HG03469 (cell line): ENCODE measurements around the gene STRA6.

Source experiments
- ATAC-seq: cut with Tn5 transposase; IDR thresholded peaks from one replicate; pipeline ENCODE4 v1.9.1; 2021; ENCODE audit warnings: mild to moderate bottlenecking, moderate library complexity, moderate number of reproducible peaks; ENCODE audit not compliant: unreplicated experiment

Gene STRA6

GRCh38 chr15:74228723-74229081 is 26.1 kb upstream of the STRA6 start:
- ATAC-seq = no peak

GRCh38 chr15:74227968-74228722 is 25.6 kb upstream of the STRA6 start:
- ATAC-seq = no peak

GRCh38 chr15:74226761-74227540 is 24.4 kb upstream of the STRA6 start:
- ATAC-seq = no peak

- ATAC-seq = no peak
Measured at GRCh38 chr15:74225928-74226327, 23.3 kb upstream of the STRA6 start.

- no peak for ATAC-seq
Measured at GRCh38 chr15:74222240-74223119, 19.9 kb upstream of the STRA6 start.

GRCh38 chr15:74221399-74222239 is 19.0 kb upstream of the STRA6 start:
- ATAC-seq = no peak

- ATAC-seq = no peak
Measured at GRCh38 chr15:74220475-74221248, 18.1 kb upstream of the STRA6 start.

- no peak for ATAC-seq
Measured at GRCh38 chr15:74217907-74218885, 15.6 kb upstream of the STRA6 start.

GRCh38 chr15:74216949-74217348 is 14.4 kb upstream of the STRA6 start:
- ATAC-seq = no peak

- ATAC-seq = no peak
Measured at GRCh38 chr15:74215958-74216357, 13.4 kb upstream of the STRA6 start.

GRCh38 chr15:74214324-74215021 is 11.9 kb upstream of the STRA6 start:
- no peak for ATAC-seq

GRCh38 chr15:74213858-74214284 is 11.3 kb upstream of the STRA6 start:
- ATAC-seq = no peak

GRCh38 chr15:74212494-74212893 is 9.9 kb upstream of the STRA6 start:
- no peak for ATAC-seq

- ATAC-seq = no peak
Measured at GRCh38 chr15:74211656-74212055, 9.1 kb upstream of the STRA6 start.

GRCh38 chr15:74210729-74211128 is 8.1 kb upstream of the STRA6 start:
- ATAC-seq = no peak

GRCh38 chr15:74209997-74210671 is 7.5 kb upstream of the STRA6 start:
- ATAC-seq = no peak

- ATAC-seq = no peak
Measured at GRCh38 chr15:74209560-74209958, 7.0 kb upstream of the STRA6 start.
